K562 treated with DMSO at 1 percent for 24 hours (cell line): ENCODE results near the gene RCVRN. TPM values are rescaled to one million over a fixed set of nuclear protein-coding genes. Genes with fewer than 3 reads are reported as not detected.

Experiments
- total RNA-seq: library from RNA; unstranded; fragments of 300-600 nt; gene quantifications from 2 replicates; pipeline ENCODE4 v1.2.3, GENCODE V29; 2022; ENCODE audit warnings: low read depth; ENCODE audit not compliant: insufficient read depth

RCVRN gene
- not detected in 2 replicates for total RNA-seq

GRCh38 chr17:9905078-9905415 is at the start of gene RCVRN:
TSS of gene RCVRN (minus strand) at chr17:9905271. CDS start at chr17:9905180, 91 bp downstream.

Other genes with a start within 250 kb of the RCVRN start
- not detected in 2 replicates for gene DHRS7C, start 113.7 kb downstream of the RCVRN start, total RNA-seq
- gene GSG1L2, start 83.2 kb downstream of the RCVRN start, total RNA-seq = not detected in 2 replicates
- not detected in 2 replicates for gene GLP2R, start 79.3 kb downstream of the RCVRN start, total RNA-seq